Epithelial cell of proximal tubule (primary cell): ENCODE measurements around the gene C17orf67. TPM values are rescaled to one million over a fixed set of nuclear protein-coding genes. Genes with fewer than 3 reads are reported as not detected.

Source experiments
- DNase-seq: peaks from one replicate; pipeline ENCODE4 v3.0.0-alpha.2; 2011; ENCODE audit warnings: low read depth
- H3K4me3 ChIP-seq: 2 replicates; pipeline ENCODE4 v1.5.1; 2011; ENCODE audit warnings: low read depth, mild to moderate bottlenecking, low read length
- CTCF ChIP-seq: conservative IDR thresholded peaks from 2 replicates; pipeline ENCODE4 v1.5.1; 2012; ENCODE audit warnings: low read depth, mild to moderate bottlenecking, low read length
- total RNA-seq: library from RNA; depleted of rRNA; stranded (reverse); fragments of >200 nt; gene quantifications from 2 replicates; pipeline ENCODE4 v1.2.3, GENCODE V29; 2015

Gene C17orf67
- total RNA-seq, 1 donor from 2014 or later: 0.17 TPM

GRCh38 chr17:56792267-56792666, 41.5 kb downstream of the C17orf67 start:
- no peak overlapping the region for H3K4me3 ChIP-seq
- no peak for DNase-seq
- no peak for TF ChIP-seq CTCF

DNA sequence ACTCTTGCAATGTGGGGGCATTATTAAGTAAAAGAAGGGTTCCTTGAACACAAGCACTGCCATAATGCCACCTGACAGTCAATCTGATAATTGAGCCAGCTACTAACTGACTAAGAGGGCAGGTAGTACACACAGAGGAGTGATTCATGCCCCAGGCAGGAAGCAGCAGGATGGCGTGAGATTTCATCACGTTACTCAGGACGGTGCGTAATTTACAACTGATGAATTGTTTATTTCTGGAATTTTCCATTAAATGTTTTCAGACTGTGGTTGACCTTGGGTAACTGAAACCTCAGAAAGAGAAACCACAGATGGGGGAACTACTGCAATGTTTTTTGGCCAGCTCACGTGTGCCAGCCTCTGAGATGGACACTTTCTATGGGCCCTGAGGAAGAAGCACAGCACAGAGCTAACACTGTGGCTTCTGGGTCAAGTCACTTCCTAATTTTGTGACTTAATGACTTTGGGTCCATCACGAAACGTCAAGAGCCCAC, 46.7 kb downstream of the C17orf67 start:
- no peak for TF ChIP-seq CTCF
- H3K4me3 ChIP-seq: no peak overlapping the region
- DNase-seq: peak; percentile 93

- H3K4me3 ChIP-seq: no peak overlapping the region
- TF ChIP-seq CTCF: no peak
- no peak for DNase-seq
Observed at GRCh38 chr17:56785997-56786680, 47.6 kb downstream of the C17orf67 start.

DNA sequence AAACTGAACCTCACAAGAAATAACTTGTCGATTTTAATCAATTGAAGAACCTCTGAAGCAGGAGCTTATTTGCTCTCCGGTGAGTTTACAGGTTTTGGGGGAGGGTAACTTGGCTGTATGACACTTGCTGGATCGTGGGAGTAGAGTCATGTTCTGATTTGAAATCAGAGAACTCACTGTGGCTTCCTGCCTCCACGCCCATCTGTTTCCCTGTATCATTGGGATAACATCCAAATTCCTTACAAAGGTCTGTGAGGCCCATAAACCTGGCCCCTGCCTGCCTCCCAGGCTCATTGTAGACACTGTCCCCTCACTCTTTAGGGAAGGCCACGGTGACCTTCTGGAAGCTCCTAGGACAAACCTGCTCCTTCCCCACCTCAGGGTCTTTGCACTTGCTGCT, 48.3 kb downstream of the C17orf67 start:
- TF ChIP-seq CTCF: no peak
- DNase-seq: no peak

GRCh38 chr17:56782338-56782737, 51.4 kb downstream of the C17orf67 start:
- no peak for TF ChIP-seq CTCF
- H3K4me3 ChIP-seq: no peak overlapping the region
- DNase-seq: no peak

More for the DNA sequence above, 48.3 kb downstream of the C17orf67 start:
- no peak overlapping the region for H3K4me3 ChIP-seq

DNA sequence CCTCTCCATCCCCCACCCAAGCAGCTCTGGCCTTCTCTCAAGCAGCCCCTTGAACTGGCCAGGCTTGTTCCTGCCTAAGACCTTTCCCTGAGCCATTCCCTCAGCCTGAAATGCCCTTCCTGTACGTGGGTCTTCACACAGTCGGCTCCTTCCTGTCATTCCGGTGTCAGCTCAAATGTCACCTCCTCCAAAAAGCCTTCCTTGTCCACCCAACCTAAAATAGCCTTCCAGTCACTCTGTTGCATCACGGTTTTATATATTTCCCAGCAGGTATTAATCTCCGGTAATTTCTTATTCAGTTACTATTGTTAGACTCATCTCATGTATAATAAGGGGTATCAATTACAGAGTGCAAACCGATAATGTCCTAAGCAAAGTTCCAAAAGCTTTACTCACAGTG, 51.8 kb downstream of the C17orf67 start:
- no peak for DNase-seq
- H3K4me3 ChIP-seq: no peak overlapping the region
- no peak for TF ChIP-seq CTCF
